KOPT-K1 (cell line): Measurements from ENCODE around the gene TSC22D2.
A peak's percentile ranks its signal among the peaks of the same experiment; 100 is the strongest.

ENCODE experiments used
- H3K27ac ChIP-seq: fragments of 200-600 bp; sonication (generic); 2 replicates; pipeline ENCODE4 v1.5.1; 2016; ENCODE audit warnings: antibody characterized with exemption, mild to moderate bottlenecking, low read depth, low read length; ENCODE audit not compliant: poor library complexity, severe bottlenecking
- H3K36me3 ChIP-seq: fragments of 200-600 bp; sonication (generic); 2 replicates; pipeline ENCODE4 v1.5.1; 2017; ENCODE audit warnings: antibody characterized with exemption, mild to moderate bottlenecking, low read length, moderate library complexity; ENCODE audit not compliant: insufficient read depth
- H3K9me3 ChIP-seq: fragments of 200-600 bp; sonication (generic); 2 replicates; pipeline ENCODE4 v1.5.1; 2017; ENCODE audit warnings: antibody characterized with exemption, low read length, mild to moderate bottlenecking; ENCODE audit not compliant: insufficient read depth, poor library complexity, severe bottlenecking

Gene TSC22D2

DNA sequence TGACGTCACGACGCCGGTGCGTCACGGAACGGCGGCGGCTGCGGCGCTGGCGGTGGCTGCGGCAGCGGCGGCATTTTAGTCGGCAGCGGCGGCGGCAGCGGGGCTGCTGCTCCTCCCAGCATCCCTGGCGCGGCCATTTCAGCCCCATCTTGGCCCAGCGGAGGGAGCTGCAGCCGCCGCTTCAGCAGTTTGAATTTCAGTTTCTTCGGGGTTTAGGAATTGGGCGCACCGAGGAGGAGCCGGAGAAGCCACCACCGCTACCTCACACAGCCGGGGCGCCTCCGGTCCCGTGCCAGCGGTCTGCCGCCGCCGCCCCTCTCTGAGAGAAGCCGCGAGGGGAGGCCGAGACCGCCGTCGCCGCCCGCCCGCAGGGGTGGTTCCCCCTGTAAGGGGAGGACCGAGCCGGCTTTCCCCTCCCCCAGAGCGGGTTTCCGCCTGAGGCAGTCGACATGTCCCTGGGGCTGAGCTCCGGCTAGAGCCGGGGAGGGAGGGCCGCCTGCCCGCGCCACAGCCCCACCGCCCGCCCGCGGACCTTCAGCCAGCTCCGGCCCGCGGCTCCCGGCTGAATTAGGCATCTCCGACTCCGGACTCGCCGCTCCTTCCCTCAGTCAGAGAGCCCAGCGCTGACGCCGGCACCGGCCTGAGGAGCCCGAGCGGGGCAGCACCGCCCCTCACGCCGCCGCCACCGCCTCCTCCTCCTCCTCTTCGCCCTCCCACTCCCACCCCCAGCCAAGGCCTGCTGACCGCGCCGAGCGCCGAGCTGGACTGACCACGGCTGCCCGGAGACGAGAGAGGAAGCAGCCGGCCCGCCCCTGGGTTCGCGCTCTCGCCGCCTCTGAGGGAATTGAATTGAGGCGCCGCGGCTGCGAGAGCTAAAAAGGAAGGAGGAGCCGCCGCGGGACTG is at the start of gene TSC22D2:
TSS of gene TSC22D2 (plus strand) at position 78 of the 904 bp plus-strand sequence. CDS start 1,053 bp downstream, outside the sequence.
- H3K9me3 ChIP-seq, result no peaks in the 10 kb centered on the region
- H3K36me3 ChIP-seq, result 0 out of 2 replicates have a peak, but pooled peaks cover 7% of the 10 kb centered on the region
- H3K27ac ChIP-seq, result peak within 1 kb of the TSS; percentile 91

DNA sequence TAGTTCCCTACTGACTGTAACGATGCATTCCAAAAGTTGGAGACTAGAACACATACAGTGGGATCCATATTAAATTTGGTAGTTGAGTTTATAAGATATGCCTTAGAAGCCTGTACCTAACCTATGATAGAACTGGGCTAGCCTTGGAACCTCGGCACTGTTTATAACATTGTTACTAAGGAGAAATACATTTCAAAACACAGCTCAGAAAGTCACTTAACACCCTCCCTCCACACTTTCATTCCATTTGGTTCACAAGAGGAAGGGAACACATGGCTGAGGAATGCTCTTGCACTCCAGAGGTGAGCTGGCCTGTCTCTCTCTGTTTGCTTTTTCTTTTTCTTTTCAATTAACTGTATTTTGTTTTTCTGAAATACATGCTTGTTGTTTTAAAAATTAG is 48.7 kb upstream of the TSC22D2 start:
- no peak overlapping the region for H3K27ac ChIP-seq
- H3K36me3 ChIP-seq, result no peaks in the 10 kb centered on the region
- no peaks in the 10 kb centered on the region for H3K9me3 ChIP-seq

DNA sequence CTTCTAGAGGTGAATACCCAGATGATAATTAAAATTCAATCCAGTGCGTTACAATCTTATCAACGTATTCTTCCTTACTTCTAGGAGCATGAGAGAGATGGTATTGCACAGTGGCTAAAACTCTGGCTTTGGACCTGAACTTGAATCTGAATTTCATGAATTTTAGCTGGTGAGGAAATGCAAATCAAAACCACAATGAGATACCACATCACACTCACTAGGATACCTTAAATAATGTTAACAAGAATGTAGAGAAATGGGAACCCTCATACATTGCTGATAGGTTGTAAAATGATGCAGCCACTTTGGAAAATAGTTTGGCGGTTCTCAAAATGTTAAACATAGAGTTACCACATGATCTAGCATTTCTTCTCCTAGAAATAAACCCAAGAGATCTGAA is 47.1 kb upstream of the TSC22D2 start:
- H3K9me3 ChIP-seq, result no peaks in the 10 kb centered on the region
- H3K36me3 ChIP-seq, result no peaks in the 10 kb centered on the region
- H3K27ac ChIP-seq, result no peak overlapping the region

DNA sequence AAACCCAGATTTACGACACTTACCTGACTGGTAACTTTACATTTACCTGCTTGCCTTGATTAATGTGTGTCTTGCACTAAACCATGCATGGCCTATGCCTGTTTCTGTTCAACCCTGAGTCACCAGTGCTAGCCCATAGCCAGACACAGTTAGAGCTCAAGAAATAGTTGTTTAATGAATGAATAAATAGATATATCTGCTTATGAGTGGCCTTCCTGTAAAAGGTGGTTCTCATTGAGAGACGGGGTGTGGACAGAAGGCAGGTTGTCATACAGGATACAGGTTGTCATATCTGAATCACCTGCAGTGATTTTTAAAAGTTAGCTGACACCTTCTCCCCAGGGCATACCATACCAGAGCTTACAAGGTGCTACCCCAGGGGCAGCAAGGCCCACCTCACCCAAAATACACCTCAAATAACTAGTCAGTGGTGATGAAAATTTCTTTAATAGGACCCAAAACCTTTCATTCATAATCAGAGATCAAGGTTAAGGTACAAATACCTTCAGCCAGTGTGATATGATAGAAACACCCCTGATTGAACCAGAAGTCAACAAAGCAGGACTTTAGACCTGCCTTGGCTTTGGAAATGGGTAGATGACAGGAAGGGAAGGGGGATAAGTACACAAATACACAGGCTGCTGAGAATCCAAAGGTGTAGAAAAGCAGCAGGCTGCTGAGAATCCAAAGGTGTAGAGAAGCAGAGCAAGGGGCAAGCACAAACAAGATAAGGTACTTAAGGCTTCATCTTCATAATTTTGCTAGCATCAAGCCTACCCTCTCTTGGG is 45.4 kb upstream of the TSC22D2 start:
- Histone ChIP-seq H3K36me3 (no peaks in the 10 kb centered on the region), H3K9me3 (no peaks in the 10 kb centered on the region), H3K27ac (no peak overlapping the region)

DNA sequence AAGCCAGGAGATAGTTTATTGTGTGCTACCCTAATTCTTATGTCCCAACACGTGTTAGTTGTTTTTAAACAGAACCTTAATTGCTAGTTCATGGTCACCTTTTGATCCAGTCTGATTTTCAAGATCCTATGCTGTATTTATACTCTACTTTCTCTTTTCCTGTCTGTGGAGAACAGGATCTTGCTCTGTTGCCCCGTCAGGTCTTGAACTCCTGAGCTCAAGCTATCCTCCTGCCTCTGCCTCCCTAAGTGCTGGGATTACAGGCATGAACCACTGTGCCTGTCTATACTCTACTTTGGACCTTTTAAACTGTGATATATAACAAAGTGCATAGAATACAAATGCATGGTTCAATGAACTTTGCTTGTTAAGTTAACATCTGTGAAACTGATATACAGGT is 44.7 kb upstream of the TSC22D2 start:
- H3K27ac ChIP-seq, result no peak overlapping the region
- no peaks in the 10 kb centered on the region for H3K36me3 ChIP-seq
- no peaks in the 10 kb centered on the region for H3K9me3 ChIP-seq

DNA sequence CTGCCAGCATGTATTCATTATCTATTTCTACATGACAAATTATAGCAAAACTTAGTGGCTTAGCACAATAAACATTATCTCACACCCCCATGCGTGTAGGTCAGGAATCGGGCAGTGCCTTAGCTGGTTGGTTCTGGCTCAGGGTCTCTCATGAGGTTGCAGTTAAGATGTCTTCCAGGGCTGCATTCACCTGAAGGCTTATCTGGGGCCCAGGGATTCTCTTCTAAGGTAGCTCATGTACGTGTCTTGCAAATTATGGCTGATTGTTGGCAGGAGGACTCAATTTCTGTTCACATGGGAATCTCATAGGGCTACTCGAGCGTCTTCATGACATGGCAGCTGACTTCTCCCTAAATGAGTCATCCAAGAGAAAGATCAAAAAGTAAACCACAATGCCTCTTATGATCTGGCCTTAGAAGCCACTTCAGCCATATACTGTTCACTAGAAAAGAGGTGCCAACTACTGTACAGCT is 42.9 kb upstream of the TSC22D2 start:
- H3K9me3 ChIP-seq, result no peaks in the 10 kb centered on the region
- no peaks in the 10 kb centered on the region for H3K36me3 ChIP-seq

DNA sequence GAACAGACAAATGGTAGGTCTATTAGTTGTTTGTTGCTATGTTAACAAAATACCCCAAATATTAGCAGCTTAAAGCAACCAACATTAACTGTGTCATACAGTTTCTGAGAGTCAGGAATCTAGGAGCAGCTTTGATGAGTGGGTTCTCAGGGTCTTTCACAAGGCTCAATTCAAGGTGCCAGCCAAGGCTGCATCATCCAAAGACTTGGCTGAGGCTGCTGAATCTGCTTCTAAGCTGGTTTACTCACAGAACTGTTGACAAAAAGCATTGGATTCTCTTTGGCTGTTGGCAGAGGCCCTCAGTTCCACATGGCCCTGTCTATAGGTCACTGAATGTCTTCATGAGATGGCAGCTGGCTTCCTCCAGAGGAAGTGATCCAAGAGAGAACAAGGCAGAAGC is 40.3 kb upstream of the TSC22D2 start:
- no peak overlapping the region for H3K27ac ChIP-seq
- H3K36me3 ChIP-seq, result no peaks in the 10 kb centered on the region

More for the DNA sequence above, 42.9 kb upstream of the TSC22D2 start:
- H3K27ac ChIP-seq, result no peak overlapping the region

DNA sequence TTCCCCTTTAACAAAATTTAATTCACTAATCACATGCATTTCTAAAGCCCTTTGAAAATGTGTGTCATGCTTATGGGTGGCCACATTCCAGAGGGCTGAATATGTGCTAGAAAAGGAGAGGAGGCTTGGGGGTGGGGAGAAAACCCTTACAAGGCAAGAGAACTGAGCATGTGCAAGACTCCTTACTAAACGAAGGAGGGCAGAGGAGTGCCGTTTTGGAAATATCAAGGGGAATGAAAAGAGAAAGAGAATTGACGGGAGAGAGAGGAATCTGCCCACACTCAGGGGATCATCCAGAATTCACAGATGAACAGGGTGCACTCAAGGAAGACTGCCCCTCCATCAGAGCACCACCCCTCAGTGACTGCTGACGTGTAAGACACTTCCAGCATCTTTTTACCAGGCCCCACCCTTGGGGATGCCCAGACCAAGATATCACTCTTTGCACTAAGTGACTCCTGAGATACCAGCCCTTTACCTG is 37.9 kb upstream of the TSC22D2 start:
- Histone ChIP-seq H3K36me3 (no peaks in the 10 kb centered on the region), H3K27ac (no peak overlapping the region), H3K9me3 (no peaks in the 10 kb centered on the region)

More for the DNA sequence above, 40.3 kb upstream of the TSC22D2 start:
- H3K9me3 ChIP-seq, result no peaks in the 10 kb centered on the region

DNA sequence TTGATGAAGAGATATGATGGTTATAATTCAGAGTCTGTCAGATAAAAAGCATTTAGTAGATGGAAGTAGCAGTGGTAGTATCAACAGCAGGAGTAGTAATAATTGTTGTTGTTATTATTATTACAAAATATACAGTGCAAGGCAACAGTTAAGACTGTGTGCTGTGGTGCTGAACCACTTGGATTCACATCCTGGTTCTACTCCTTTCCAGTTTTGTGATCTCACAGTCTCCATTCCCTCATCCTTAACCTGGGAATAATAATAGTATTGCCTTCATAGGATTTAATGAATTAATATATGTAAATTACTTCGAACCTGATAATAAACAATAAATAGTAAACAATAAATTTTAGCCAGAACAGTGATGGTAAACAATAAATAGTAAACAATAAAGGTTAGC is 37.1 kb upstream of the TSC22D2 start:
- Histone ChIP-seq H3K36me3 (no peaks in the 10 kb centered on the region), H3K27ac (no peak overlapping the region), H3K9me3 (no peaks in the 10 kb centered on the region)

DNA sequence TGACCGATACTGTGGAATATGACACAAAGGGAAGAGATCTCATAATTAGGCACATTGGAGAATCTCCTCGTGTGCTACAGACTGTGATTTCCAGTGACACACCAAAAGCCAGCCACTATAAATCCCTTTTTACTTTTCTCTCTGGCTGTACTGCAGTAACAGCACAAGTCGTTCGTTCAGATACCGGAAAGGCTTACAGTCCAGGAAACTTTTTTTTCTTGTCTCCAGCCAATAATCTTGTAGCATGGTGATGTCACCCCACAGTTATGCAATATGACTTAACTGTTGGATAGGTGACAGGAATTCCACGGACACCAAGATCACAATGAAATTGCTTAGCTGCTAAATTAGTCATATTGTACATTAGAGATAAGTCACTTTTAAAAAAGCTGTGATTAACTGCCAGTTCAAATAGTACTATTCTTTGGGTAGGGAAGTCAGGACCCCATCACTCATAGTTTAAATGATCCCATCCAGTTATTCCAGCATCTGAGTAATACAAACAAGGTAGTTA is 36.3 kb upstream of the TSC22D2 start:
- Histone ChIP-seq H3K36me3 (no peaks in the 10 kb centered on the region), H3K9me3 (no peaks in the 10 kb centered on the region), H3K27ac (no peak overlapping the region)

DNA sequence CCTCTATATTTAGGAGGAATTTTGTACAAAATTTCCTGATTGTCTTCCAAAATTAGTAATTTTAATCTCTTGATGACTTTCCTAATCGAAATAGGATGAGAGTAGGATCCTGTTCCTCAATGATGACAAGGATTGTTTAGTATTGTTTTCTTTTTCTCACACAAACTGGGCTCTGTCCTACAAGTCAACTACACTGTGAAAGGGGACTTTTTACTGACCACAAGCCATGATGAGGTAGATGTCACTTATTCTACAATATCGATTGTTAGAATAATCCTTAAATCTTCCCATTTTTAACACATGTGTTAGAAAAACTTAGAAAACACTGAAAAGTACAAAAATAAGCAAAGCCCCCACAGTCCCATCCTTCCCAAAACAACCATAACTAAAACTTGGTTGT is 35.8 kb upstream of the TSC22D2 start:
- H3K9me3 ChIP-seq, result no peaks in the 10 kb centered on the region
- no peak overlapping the region for H3K27ac ChIP-seq
- no peaks in the 10 kb centered on the region for H3K36me3 ChIP-seq

DNA sequence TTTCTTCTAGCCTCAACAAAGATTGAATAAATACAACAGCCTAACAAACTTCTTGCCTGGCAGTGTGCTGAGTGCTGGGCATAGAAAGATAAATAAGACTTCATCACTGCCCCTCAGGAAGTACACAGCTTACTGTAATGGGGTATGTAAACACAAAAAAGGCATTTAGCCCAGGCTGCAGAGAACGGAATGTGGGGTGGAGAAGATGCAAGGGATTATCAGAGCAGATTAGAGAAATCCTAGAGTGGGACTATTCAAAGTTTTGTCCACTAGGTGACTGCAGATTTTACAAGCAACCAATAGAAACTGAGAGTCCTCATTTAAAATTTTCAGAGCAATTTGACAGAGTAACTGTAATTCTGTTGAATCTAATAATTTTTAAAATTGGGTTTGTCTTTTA is 35.4 kb upstream of the TSC22D2 start:
- H3K27ac ChIP-seq, result no peak overlapping the region
- H3K36me3 ChIP-seq, result no peaks in the 10 kb centered on the region
- H3K9me3 ChIP-seq, result no peaks in the 10 kb centered on the region

DNA sequence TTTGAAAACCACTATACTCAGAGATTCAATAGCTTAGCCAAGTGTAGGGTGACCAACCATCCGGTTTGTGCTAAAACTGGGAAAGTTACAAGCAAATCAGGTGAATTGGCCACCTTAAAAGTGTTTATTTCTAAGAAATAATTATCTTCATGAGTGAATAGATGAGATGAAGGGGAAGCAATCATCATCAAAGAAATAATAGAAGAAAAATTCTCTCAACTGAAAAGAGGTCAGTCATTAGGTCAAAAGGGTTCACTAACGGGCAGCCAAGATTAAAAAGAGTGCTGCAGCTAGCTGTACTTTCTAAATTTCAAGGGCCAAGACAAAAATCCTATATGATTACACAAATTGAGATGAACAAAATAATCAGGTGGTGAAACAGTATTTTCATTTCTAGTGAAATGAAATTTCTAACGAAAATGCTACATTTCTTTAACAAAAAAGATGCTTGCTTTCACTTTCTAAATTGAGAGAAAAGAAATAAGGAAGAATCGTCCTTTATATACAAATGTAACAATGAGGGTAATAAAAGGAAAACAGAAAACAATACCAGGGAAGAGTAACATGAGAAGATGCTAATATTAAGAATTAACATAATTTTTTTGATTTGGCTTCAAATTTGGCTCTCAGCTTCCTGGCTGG is 34.7 kb upstream of the TSC22D2 start:
- H3K27ac ChIP-seq, result peak overlapping the region; percentile 1
- H3K9me3 ChIP-seq, result no peaks in the 10 kb centered on the region
- no peaks in the 10 kb centered on the region for H3K36me3 ChIP-seq

DNA sequence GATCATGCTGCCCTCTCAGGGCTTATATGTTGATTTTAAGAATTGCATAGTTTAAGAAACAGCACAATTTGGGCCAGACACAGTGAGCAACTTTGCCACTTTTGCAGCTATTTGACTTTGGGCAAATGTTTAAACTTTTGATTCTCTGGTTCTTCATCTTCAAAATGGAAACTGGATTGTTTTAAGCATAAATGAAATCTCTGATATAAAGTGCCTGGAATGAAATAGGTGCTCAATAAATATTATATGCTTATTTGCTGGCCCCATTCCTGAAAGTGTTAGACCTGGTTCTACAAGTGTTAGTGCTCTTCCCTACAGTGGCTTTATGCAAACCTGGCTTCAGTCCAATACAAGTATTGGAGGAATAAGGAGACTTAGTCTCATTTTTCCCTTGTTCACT is 33.1 kb upstream of the TSC22D2 start:
- Histone ChIP-seq H3K27ac (no peak overlapping the region), H3K9me3 (no peaks in the 10 kb centered on the region)

More for the DNA sequence above, 33.1 kb upstream of the TSC22D2 start:
- no peaks in the 10 kb centered on the region for H3K36me3 ChIP-seq
